Prostate gland (tissue), 2 donors: Measurements from ENCODE around the gene METTL9.

Experiments used
- POLR2A ChIP-seq: fragments of 450-650 bp; IDR thresholded peaks from one replicate; pipeline ENCODE4 v1.6.1; 2016; ENCODE audit warnings: antibody characterized with exemption, mild to moderate bottlenecking
- POLR2AphosphoS5 ChIP-seq: sonication (generic); formaldehyde crosslinking; IDR thresholded peaks from one replicate; pipeline ENCODE4 v1.6.1; 2017; ENCODE audit warnings: antibody characterized with exemption
- TF ChIP-seq, protein P1 (sequence below), 4 experiments: fragments of 200-600 bp in 2 of 4; fragments of 450-650 bp in 2 of 4; sonication (generic) in 2 of 4; IDR thresholded peaks; 1 replicate in 3 of 4; 2 replicates in 1 of 4; pipeline ENCODE4 v1.5.1; 2016 to 2019; ENCODE audit warnings: antibody characterized with exemption in 4 of 4, mild to moderate bottlenecking in 2 of 4, moderate library complexity in 2 of 4

DNA sequence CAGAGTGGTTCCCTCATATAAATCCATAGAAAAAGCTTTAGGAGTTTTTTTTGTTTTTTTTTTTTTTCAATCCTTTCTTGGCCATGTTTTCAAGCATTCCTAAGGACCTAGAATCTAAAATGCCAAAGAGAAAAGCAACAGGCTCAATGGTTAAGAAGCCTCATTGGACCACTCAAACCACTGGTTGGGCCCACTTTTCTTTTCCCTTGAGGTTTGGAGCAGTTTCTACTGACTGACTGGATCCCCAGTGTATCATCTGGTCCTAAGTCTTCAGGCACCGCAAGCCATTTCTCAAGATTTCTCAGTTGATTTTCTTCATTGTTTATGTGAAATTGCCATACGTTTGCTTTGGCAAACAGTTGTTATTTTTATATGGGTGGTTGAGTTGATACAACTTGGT lies 14.4 kb downstream of the METTL9 start:
- TF ChIP-seq, protein P1, sequence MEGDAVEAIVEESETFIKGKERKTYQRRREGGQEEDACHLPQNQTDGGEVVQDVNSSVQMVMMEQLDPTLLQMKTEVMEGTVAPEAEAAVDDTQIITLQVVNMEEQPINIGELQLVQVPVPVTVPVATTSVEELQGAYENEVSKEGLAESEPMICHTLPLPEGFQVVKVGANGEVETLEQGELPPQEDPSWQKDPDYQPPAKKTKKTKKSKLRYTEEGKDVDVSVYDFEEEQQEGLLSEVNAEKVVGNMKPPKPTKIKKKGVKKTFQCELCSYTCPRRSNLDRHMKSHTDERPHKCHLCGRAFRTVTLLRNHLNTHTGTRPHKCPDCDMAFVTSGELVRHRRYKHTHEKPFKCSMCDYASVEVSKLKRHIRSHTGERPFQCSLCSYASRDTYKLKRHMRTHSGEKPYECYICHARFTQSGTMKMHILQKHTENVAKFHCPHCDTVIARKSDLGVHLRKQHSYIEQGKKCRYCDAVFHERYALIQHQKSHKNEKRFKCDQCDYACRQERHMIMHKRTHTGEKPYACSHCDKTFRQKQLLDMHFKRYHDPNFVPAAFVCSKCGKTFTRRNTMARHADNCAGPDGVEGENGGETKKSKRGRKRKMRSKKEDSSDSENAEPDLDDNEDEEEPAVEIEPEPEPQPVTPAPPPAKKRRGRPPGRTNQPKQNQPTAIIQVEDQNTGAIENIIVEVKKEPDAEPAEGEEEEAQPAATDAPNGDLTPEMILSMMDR (IDR thresholded peaks at IDR 0.05) = no peak
- no peak for TF ChIP-seq POLR2AphosphoS5
- TF ChIP-seq POLR2A = no peak
